Bronchial epithelial cell (primary cell): ENCODE measurements around the gene OR51F2. TPM values are rescaled to one million over a fixed set of nuclear protein-coding genes. Genes with fewer than 3 reads are reported as not detected.
A peak's percentile ranks its signal among the peaks of the same experiment; 100 is the strongest.

Experiments
- DNase-seq: peaks from one replicate; pipeline ENCODE4 v3.0.0-alpha.2; 2010; ENCODE audit warnings: low read depth
- FAIRE-seq: peaks from 2 replicates; lab custom pipeline; 2011; peaks lifted over from hg19 to GRCh38; lab: Jason Lieb, UNC
- H3K27me3 ChIP-seq: 2 replicates; pipeline ENCODE4 v1.5.1; 2011; ENCODE audit warnings: low read length; ENCODE audit not compliant: control insufficient read depth, insufficient read depth
- H3K36me3 ChIP-seq: 2 replicates; pipeline ENCODE4 v1.5.1; 2011; ENCODE audit warnings: low read length; ENCODE audit not compliant: control insufficient read depth, insufficient read depth
- H3K4me3 ChIP-seq: 2 replicates; pipeline ENCODE4 v1.5.1; 2011; ENCODE audit warnings: mild to moderate bottlenecking, low read depth, low read length, control low read depth
- CTCF ChIP-seq: IDR thresholded peaks from 2 replicates; pipeline ENCODE4 v1.5.1; 2011; ENCODE audit warnings: mild to moderate bottlenecking, moderate library complexity, low read length, control low read depth, inconsistent platforms; ENCODE audit not compliant: insufficient read depth, severe bottlenecking
- total RNA-seq: library from RNA; depleted of rRNA; stranded (reverse); fragments of >200 nt; gene quantifications from 2 replicates; pipeline ENCODE4 v1.2.1, GENCODE V29; 2014

OR51F2 gene
- total RNA-seq, 1 donor from 2014 or later = not detected

GRCh38 chr11:4808476-4808875 is 12.6 kb upstream of the OR51F2 start:
- DNase-seq (peak; percentile 35), FAIRE-seq (no peak)
- TF ChIP-seq CTCF = no peak
- no peaks in the 10 kb centered on the region for H3K36me3 ChIP-seq
- H3K4me3 ChIP-seq = no peak overlapping the region
- H3K27me3 ChIP-seq = no peaks in the 10 kb centered on the region

- DNase-seq = no peak
- no peaks in the 10 kb centered on the region for H3K36me3 ChIP-seq
- no peak for TF ChIP-seq CTCF
- no peak for FAIRE-seq
- H3K4me3 ChIP-seq = no peak overlapping the region
- H3K27me3 ChIP-seq = no peaks in the 10 kb centered on the region
Measured at GRCh38 chr11:4809246-4809645, 11.9 kb upstream of the OR51F2 start.

- no peak for DNase-seq
- Histone ChIP-seq H3K4me3 (no peak overlapping the region), H3K27me3 (no peaks in the 10 kb centered on the region), H3K36me3 (no peaks in the 10 kb centered on the region)
- TF ChIP-seq CTCF = no peak
- FAIRE-seq = no peak
Measured at GRCh38 chr11:4825132-4825531, 4.0 kb downstream of the OR51F2 start.

GRCh38 chr11:4826425-4826824 is 5.3 kb downstream of the OR51F2 start:
- Histone ChIP-seq H3K4me3 (no peak overlapping the region), H3K27me3 (no peaks in the 10 kb centered on the region), H3K36me3 (no peaks in the 10 kb centered on the region)
- FAIRE-seq (no peak), DNase-seq (no peak)
- peak; percentile 27 for TF ChIP-seq CTCF

- no peaks in the 10 kb centered on the region for H3K36me3 ChIP-seq
- no peaks in the 10 kb centered on the region for H3K27me3 ChIP-seq
- no peak for FAIRE-seq
- no peak overlapping the region for H3K4me3 ChIP-seq
- TF ChIP-seq CTCF = no peak
- no peak for DNase-seq
Measured at GRCh38 chr11:4830346-4830745, 9.2 kb downstream of the OR51F2 start.

- no peak overlapping the region for H3K4me3 ChIP-seq
- no peaks in the 10 kb centered on the region for H3K36me3 ChIP-seq
- H3K27me3 ChIP-seq = no peaks in the 10 kb centered on the region
- no peak for FAIRE-seq
- no peak for TF ChIP-seq CTCF
- no peak for DNase-seq
Measured at GRCh38 chr11:4830909-4831308, 9.8 kb downstream of the OR51F2 start.
